CD8-positive, alpha-beta memory T cell (primary cell): Measurements from ENCODE around the gene TLCD5. TPM values are rescaled to one million over a fixed set of nuclear protein-coding genes. Genes with fewer than 3 reads are reported as not detected.

Experiments used
- CTCF ChIA-PET: fragments of 350-600 bp; sonication (Branson Sonifier 250); formaldehyde crosslinking; loops from one replicate; lab custom pipeline; 2021; ENCODE audit warnings: antibody characterized with exemption; lab: Charles Lee
- POLR2A ChIA-PET: fragments of 350-600 bp; sonication (Branson Sonifier 250); formaldehyde crosslinking; loops from one replicate; lab custom pipeline; 2021; ENCODE audit warnings: antibody characterized with exemption; lab: Charles Lee
- DNase-seq, 5 donors: peaks; one replicate each; pipeline versions ENCODE4 v3.0.0 to v3.0.0-alpha.2; 2020 to 2022; ENCODE audit warnings: mixed read lengths in 1 of 5
- H3K27ac ChIP-seq: one replicate; pipeline ENCODE4 v1.7.0; 2013; ENCODE audit warnings: low read depth, mild to moderate bottlenecking, low read length, moderate library complexity
- H3K27me3 ChIP-seq: 2 replicates; pipeline ENCODE4 v1.7.0; 2013; ENCODE audit warnings: low read length, mild to moderate bottlenecking; ENCODE audit not compliant: insufficient read depth, poor library complexity, severe bottlenecking
- H3K36me3 ChIP-seq: 2 replicates; pipeline ENCODE4 v1.7.0; 2013; ENCODE audit warnings: mild to moderate bottlenecking, low read length, moderate library complexity; ENCODE audit not compliant: insufficient read depth
- H3K4me1 ChIP-seq: 2 replicates; pipeline ENCODE4 v1.7.0; 2013; ENCODE audit warnings: mild to moderate bottlenecking, low read length, moderate library complexity; ENCODE audit not compliant: insufficient read depth
- H3K4me3 ChIP-seq: 2 replicates; pipeline ENCODE4 v1.7.0; 2013; ENCODE audit warnings: mild to moderate bottlenecking, low read length
- H3K9me3 ChIP-seq: 2 replicates; pipeline ENCODE4 v1.7.0; 2013; ENCODE audit warnings: mild to moderate bottlenecking, low read length
- H3K27ac Mint-ChIP-seq, 8 donors: one replicate each; pipeline ENCODE4 v1.8.0; 2020 to 2021; ENCODE audit warnings: mixed read lengths in 8 of 8, mild to moderate bottlenecking in 6 of 8, inconsistent platforms in 3 of 8, moderate library complexity in 3 of 8
- H3K27me3 Mint-ChIP-seq, 2 donors: one replicate each; pipeline ENCODE4 v1.8.0; 2020 to 2021; ENCODE audit warnings: mixed read lengths in 2 of 2, mild to moderate bottlenecking in 1 of 2, moderate library complexity in 1 of 2
- H3K36me3 Mint-ChIP-seq, 3 donors: one replicate each; pipeline ENCODE4 v1.8.0; 2020 to 2021; ENCODE audit warnings: mixed read lengths in 3 of 3, inconsistent platforms in 1 of 3, mild to moderate bottlenecking in 1 of 3
- H3K4me1 Mint-ChIP-seq, 3 donors: one replicate each; pipeline ENCODE4 v1.8.0; 2020 to 2021; ENCODE audit warnings: mixed read lengths in 3 of 3, inconsistent platforms in 1 of 3, mild to moderate bottlenecking in 1 of 3
- H3K4me3 Mint-ChIP-seq, 7 donors: one replicate each; pipeline ENCODE4 v1.8.0; 2020 to 2021; ENCODE audit warnings: mixed read lengths in 7 of 7, mild to moderate bottlenecking in 6 of 7, moderate library complexity in 4 of 7, inconsistent platforms in 2 of 7
- H3K9me3 Mint-ChIP-seq, 5 donors: one replicate each; pipeline ENCODE4 v1.8.0; 2020 to 2022; ENCODE audit warnings: mixed read lengths in 5 of 5, mild to moderate bottlenecking in 3 of 5, moderate library complexity in 2 of 5, inconsistent platforms in 1 of 5
- polyA plus RNA-seq: library from polyadenylated mRNA; unstranded; fragments of 300-500 nt; fragmentation: Illumina TruSeq; gene quantifications from one replicate; pipeline ENCODE4 v1.2.3, GENCODE V29; 2021
- total RNA-seq, 2 experiments: library from RNA; stranded (reverse); gene quantifications; one replicate each; pipeline ENCODE4 v1.2.3, GENCODE V29; 2021

The TLCD5 gene
- total and polyA plus RNA-seq, 3 experiments from 2014 or later: 0.16 to 1.7 (median 1.5) TPM

- ChIA-PET POLR2A (no interaction called here), CTCF (interaction anchor here (2.8 kb wide), 2 partner anchors 14 to 15 kb away, joined by 6 to 9 read pairs; no protein-coding TSS in a partner anchor)
- Mint-ChIP-seq H3K27ac (no peak overlapping the region), H3K4me1 (no peaks in the 10 kb centered on the region), H3K4me3 (no peak overlapping the region), H3K9me3 (no peaks in the 10 kb centered on the region), H3K36me3 (no peaks in the 10 kb centered on the region), H3K27me3 (peaks cover 11 to 34% of the 10 kb centered on the region in 2 donors)
- H3K36me3 ChIP-seq: no peaks in the 10 kb centered on the region
- H3K27ac ChIP-seq: no peak overlapping the region
- no peaks in the 10 kb centered on the region for H3K27me3 ChIP-seq
- no peaks in the 10 kb centered on the region for H3K4me1 ChIP-seq
- no peaks in the 10 kb centered on the region for H3K9me3 ChIP-seq
- DNase-seq: no peak
- no peak overlapping the region for H3K4me3 ChIP-seq
Measured at GRCh38 chr11:120316880-120317688, 8.0 kb upstream of the TLCD5 start.

- peaks cover 15 to 35% of the 10 kb centered on the region in 2 donors for H3K27me3 Mint-ChIP-seq
Measured at GRCh38 chr11:120317689-120318480, 7.2 kb upstream of the TLCD5 start.

GRCh38 chr11:120318906-120319305, 6.2 kb upstream of the TLCD5 start:
- no peaks in the 10 kb centered on the region for H3K4me1 ChIP-seq
- H3K27me3 ChIP-seq: peaks cover 10% of the 10 kb centered on the region
- CTCF ChIA-PET: interaction anchor here (2.8 kb wide), 2 partner anchors 14 to 15 kb away, joined by 6 to 9 read pairs; no protein-coding TSS in a partner anchor
- Mint-ChIP-seq H3K27ac (no peak overlapping the region), H3K36me3 (no peaks in the 10 kb centered on the region), H3K9me3 (no peaks in the 10 kb centered on the region), H3K4me3 (no peak overlapping the region), H3K27me3 (peaks cover 24 to 44% of the 10 kb centered on the region in 2 donors), H3K4me1 (no peaks in the 10 kb centered on the region)
- H3K27ac ChIP-seq: no peak overlapping the region
- H3K36me3 ChIP-seq: no peaks in the 10 kb centered on the region
- POLR2A ChIA-PET: no interaction called here
- no peak for DNase-seq
- no peaks in the 10 kb centered on the region for H3K9me3 ChIP-seq
- H3K4me3 ChIP-seq: no peak overlapping the region

More at GRCh38 chr11:120317689-120318480, 7.2 kb upstream of the TLCD5 start:
- no peaks in the 10 kb centered on the region for H3K9me3 ChIP-seq
- no peak for DNase-seq
- no peaks in the 10 kb centered on the region for H3K4me1 ChIP-seq
- no peaks in the 10 kb centered on the region for H3K9me3 Mint-ChIP-seq
- CTCF ChIA-PET: interaction anchor here (2.8 kb wide), 2 partner anchors 14 to 15 kb away, joined by 6 to 9 read pairs; no protein-coding TSS in a partner anchor
- no peaks in the 10 kb centered on the region for H3K4me1 Mint-ChIP-seq
- no peak overlapping the region for H3K27ac Mint-ChIP-seq
- POLR2A ChIA-PET: no interaction called here
- H3K4me3 ChIP-seq: no peak overlapping the region
- no peaks in the 10 kb centered on the region for H3K27me3 ChIP-seq
- no peak overlapping the region for H3K4me3 Mint-ChIP-seq
- H3K27ac ChIP-seq: no peak overlapping the region
- no peaks in the 10 kb centered on the region for H3K36me3 Mint-ChIP-seq
- H3K36me3 ChIP-seq: no peaks in the 10 kb centered on the region

- CTCF ChIA-PET: interaction anchor here (0.7 to 1.6 kb wide), 2 partner anchors 9 to 359 kb away, joined by 3 to 5 read pairs; no protein-coding TSS in a partner anchor
- no peak overlapping the region for H3K4me3 ChIP-seq
- H3K27me3 ChIP-seq: peaks cover 40% of the 10 kb centered on the region
- no peaks in the 10 kb centered on the region for H3K36me3 ChIP-seq
- peak overlapping the region; percentile 40 to 75 (median 55) for H3K4me3 Mint-ChIP-seq
- peaks cover 0 to 2% (median 0%) of the 10 kb centered on the region in 3 donors for H3K36me3 Mint-ChIP-seq
- H3K4me1 ChIP-seq: no peaks in the 10 kb centered on the region
- no peak for DNase-seq
- H3K9me3 Mint-ChIP-seq: no peaks in the 10 kb centered on the region
- no peak overlapping the region for H3K27ac ChIP-seq
- peak overlapping the region in 2 of 8 donors; percentile 12 to 29 for H3K27ac Mint-ChIP-seq
- no peaks in the 10 kb centered on the region for H3K9me3 ChIP-seq
- H3K27me3 Mint-ChIP-seq: peaks cover 52 to 75% of the 10 kb centered on the region in 2 donors
- POLR2A ChIA-PET: no interaction called here
- peaks cover 22 to 33% (median 30%) of the 10 kb centered on the region in 3 donors for H3K4me1 Mint-ChIP-seq
Measured at GRCh38 chr11:120326228-120326627, 1.1 kb downstream of the TLCD5 start.

GRCh38 chr11:120326845-120327281, 1.8 kb downstream of the TLCD5 start:
- CTCF ChIA-PET: interaction anchor here (0.7 kb wide), 1 partner anchor 8 kb away, joined by 3 read pairs; no protein-coding TSS in a partner anchor
- Mint-ChIP-seq H3K27me3 (peaks cover 56 to 75% of the 10 kb centered on the region in 2 donors), H3K4me3 (peak overlapping the region; percentile 12 to 75 (median 55)), H3K36me3 (peaks cover 0 to 2% (median 0%) of the 10 kb centered on the region in 3 donors), H3K4me1 (peaks cover 22 to 33% (median 30%) of the 10 kb centered on the region in 3 donors), H3K9me3 (no peaks in the 10 kb centered on the region), H3K27ac (no peak overlapping the region)
- no peak overlapping the region for H3K27ac ChIP-seq
- H3K36me3 ChIP-seq: no peaks in the 10 kb centered on the region
- no peaks in the 10 kb centered on the region for H3K4me1 ChIP-seq
- H3K9me3 ChIP-seq: no peaks in the 10 kb centered on the region
- DNase-seq: no peak
- H3K4me3 ChIP-seq: no peak overlapping the region
- H3K27me3 ChIP-seq: peaks cover 40% of the 10 kb centered on the region
- POLR2A ChIA-PET: no interaction called here

GRCh38 chr11:120327311-120327710, 2.2 kb downstream of the TLCD5 start:
- peaks cover 0 to 2% (median 0%) of the 10 kb centered on the region in 3 donors for H3K36me3 Mint-ChIP-seq
- peaks cover 22 to 33% (median 30%) of the 10 kb centered on the region in 3 donors for H3K4me1 Mint-ChIP-seq
- no peak overlapping the region for H3K4me3 Mint-ChIP-seq
- H3K9me3 Mint-ChIP-seq: no peaks in the 10 kb centered on the region
- no peak overlapping the region for H3K4me3 ChIP-seq
- CTCF ChIA-PET: no interaction called here
- DNase-seq: no peak
- no peaks in the 10 kb centered on the region for H3K9me3 ChIP-seq
- peaks cover 40% of the 10 kb centered on the region for H3K27me3 ChIP-seq
- peaks cover 55 to 70% of the 10 kb centered on the region in 2 donors for H3K27me3 Mint-ChIP-seq
- H3K4me1 ChIP-seq: no peaks in the 10 kb centered on the region
- H3K36me3 ChIP-seq: no peaks in the 10 kb centered on the region
- no peak overlapping the region for H3K27ac ChIP-seq
- no peak overlapping the region for H3K27ac Mint-ChIP-seq
- POLR2A ChIA-PET: no interaction called here

GRCh38 chr11:120329556-120329955, 4.5 kb downstream of the TLCD5 start:
- H3K27me3 ChIP-seq: peaks cover 23% of the 10 kb centered on the region
- no peak overlapping the region for H3K4me3 ChIP-seq
- ChIA-PET POLR2A (no interaction called here), CTCF (no interaction called here)
- H3K27ac ChIP-seq: no peak overlapping the region
- H3K4me1 Mint-ChIP-seq: peaks cover 22 to 29% (median 27%) of the 10 kb centered on the region in 3 donors
- no peak for DNase-seq
- H3K9me3 ChIP-seq: no peaks in the 10 kb centered on the region
- no peak overlapping the region for H3K27ac Mint-ChIP-seq
- H3K27me3 Mint-ChIP-seq: peaks cover 39 to 58% of the 10 kb centered on the region in 2 donors
- H3K4me3 Mint-ChIP-seq: no peak overlapping the region
- no peaks in the 10 kb centered on the region for H3K9me3 Mint-ChIP-seq
- peaks cover 0 to 2% (median 0%) of the 10 kb centered on the region in 3 donors for H3K36me3 Mint-ChIP-seq
- no peaks in the 10 kb centered on the region for H3K4me1 ChIP-seq
- no peaks in the 10 kb centered on the region for H3K36me3 ChIP-seq
